ENCODE results near the gene METTL17.
"Not testable (repeated sequence)": the region's sequence is repeated elsewhere in the genome, so short reads cannot be mapped to it uniquely, and the experiment has no call there.

METTL17 gene, protein sequence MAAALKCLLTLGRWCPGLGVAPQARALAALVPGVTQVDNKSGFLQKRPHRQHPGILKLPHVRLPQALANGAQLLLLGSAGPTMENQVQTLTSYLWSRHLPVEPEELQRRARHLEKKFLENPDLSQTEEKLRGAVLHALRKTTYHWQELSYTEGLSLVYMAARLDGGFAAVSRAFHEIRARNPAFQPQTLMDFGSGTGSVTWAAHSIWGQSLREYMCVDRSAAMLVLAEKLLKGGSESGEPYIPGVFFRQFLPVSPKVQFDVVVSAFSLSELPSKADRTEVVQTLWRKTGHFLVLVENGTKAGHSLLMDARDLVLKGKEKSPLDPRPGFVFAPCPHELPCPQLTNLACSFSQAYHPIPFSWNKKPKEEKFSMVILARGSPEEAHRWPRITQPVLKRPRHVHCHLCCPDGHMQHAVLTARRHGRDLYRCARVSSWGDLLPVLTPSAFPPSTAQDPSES

DNA sequence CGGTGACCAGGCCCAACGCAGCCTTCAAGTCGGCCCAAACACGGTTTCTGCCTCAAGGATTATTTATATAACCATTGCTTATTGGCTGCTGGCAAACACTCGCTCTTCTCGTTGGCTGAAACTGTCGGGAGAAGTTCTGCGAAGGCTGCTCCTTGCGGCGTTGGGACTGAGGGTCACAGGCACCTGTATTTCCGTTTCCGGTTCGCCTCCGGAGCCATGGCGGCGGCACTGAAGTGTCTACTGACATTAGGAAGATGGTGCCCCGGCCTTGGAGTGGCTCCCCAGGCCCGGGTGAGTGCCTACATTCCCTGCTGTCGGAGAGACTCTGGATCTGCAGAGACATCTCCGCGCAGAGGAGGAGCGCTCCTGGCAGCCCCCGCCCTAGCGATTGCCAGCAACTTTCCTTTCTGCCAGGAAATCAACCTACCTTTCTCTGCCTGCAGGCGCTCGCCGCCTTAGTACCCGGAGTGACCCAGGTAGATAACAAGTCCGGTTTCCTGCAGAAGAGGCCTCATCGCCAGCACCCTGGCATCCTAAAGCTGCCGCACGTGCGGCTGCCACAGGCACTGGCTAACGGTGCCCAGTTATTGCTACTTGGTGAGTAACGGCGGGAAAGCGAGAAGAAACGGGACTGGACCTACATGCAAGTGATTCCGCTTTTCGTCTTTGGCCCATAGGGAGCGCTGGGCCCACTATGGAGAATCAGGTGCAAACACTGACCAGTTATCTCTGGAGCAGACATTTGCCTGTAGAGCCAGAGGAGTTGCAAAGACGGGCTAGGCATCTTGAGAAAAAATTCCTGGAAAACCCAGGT lies at the start of gene METTL17:
TSS of gene METTL17 (plus strand) at position 194 of the 814 bp plus-strand sequence. CDS start at position 217, 23 bp downstream.
- DNase-seq (ENCODE audit: low read depth) = peak; percentile 97

DNA sequence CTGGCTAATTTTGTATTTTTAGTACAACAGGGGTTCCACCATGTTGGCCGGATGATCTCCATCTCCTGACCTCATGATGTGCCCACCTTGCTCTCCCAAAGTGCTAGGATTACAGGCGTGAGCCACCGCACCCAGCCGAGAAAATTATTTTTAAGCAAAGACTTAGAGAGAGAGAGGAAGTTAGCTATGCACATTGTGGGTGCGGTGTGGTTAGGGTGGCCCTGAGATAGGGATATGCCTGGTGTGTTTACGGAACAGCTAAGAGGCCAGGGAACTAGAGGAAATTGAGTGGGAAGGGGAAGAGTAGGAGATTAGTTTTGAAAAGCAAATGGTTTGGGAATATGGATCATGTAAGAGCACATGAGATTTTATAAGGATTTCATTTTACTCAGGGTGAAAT lies 44.6 kb upstream of the METTL17 start:
- not testable (repeated sequence) for DNase-seq (ENCODE audit: low read depth)

DNA sequence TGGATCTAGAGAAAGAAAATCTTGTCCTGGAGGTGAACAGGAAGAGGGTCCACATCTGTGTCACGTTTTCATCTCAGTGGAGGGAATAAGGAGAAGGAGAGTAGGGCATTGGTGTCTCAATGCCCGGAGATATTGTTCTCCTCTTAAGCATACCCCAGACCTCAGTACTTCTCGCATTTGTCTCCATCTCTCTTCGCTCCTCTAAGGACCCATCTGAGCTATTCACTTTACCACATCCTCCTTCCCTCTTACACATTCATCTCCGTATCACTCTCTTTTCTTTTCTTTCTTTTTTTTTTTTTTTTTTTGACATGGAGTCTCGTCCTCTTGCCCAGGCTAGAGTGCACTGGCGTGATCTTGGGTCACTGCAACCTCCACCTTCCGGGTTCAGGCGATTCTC lies 43.1 kb upstream of the METTL17 start:
- DNase-seq (ENCODE audit: low read depth) = not testable (repeated sequence)

DNA sequence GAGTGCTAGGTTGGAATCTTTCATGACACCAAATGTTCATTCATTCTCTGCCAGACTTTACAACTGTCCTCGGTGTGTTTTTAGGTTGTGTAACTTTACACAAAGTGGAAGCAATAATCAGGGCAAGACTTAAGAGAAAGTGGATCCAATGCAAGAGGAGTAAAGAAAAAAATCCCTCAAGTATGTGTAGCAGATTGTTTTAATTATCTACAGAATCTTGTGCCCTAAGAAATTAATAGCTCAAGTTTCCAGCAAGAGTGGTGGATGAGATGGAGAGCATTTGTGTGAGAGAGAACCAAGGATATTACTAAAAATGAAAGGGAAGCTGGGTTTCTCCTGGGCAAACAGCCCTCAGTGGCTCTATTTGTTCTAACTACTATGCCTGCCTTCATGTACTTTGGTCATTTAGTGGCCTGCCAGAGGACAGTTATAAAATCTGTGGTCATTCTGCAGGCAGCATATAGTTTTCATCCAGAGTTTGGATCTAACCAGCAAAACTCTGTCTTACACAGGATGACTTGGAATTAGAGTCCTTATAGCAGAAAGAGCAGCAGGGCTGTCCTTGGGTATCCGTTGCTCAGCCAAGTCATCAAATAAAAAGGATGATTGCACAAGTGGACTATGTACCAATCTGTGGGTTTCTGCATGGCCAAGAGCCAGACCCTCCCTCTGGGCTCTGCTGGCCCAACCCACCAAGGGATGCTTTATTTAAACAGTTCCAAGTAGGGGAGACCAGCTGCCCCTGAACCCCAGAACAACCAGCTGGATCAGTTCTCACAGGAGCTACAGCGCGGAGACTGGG lies 34.8 kb upstream of the METTL17 start, which contains the start of gene RNASE2:
TSS of gene RNASE2 (plus strand) at position 752 of the 802 bp plus-strand sequence. CDS start 285 bp downstream, outside the sequence.
- DNase-seq (ENCODE audit: low read depth) = not testable (repeated sequence)

DNA sequence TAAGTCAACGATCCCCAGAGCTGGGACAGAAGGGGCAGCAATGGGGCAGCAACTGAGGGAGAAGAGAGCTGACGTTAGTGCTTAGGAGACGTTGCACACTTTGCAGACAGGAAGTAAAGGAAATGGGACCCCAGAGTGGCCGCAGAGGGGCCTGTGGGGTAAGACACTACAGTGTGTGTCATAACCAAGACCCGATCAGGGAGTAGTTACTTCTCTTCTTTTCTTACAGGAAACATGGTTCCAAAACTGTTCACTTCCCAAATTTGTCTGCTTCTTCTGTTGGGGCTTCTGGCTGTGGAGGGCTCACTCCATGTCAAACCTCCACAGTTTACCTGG lies 34.3 kb upstream of the METTL17 start:
- DNase-seq (ENCODE audit: low read depth) = not testable (repeated sequence)

DNA sequence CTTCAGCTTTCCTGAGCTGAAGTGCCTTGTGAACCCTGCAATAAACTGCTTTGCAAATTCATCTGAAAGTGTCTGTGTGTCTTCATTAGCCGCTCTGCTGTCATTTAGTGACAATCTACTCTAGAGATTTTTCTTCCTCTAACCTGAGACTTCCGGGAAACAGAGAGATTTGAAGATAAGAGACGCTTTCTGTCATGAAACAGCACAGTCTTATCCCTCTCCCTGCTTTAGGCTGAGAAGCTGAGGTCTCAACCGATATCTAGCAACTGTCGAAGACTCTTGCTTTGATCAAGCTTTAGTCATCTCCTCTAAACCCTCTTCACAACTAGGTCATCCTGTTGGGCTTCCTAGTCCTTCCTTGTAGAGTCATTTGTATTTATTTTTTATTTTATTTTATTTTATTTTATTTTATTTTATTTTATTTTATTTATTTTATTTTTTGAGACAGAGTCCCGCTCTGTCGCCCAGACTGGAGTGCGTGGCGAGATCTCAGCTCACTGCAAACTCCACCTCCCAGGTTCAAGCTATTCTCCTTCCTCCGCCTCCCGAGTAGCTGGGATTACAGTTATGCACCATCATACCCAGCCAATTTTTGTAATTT lies 33.3 kb upstream of the METTL17 start:
- no peak for DNase-seq (ENCODE audit: low read depth)

DNA sequence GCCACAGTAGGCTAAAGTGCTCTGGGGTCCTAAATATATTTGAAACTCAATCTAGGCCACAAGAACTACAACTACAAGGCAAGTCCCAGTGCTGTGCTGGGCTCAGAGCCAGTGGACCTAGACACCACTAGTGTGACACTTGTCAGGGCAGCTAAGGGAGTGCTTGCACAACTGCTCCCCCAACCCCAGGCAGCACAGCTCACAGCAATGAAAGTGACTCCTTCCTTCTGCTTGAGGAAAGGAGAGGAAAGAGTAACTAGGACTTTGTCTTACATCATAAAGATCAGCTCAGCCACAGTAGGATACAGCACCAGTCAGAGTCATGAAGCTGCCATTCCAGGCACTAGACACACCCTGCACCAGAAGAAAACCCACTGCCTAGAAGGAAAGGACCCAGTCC lies 30.8 kb upstream of the METTL17 start:
- not testable (repeated sequence) for DNase-seq (ENCODE audit: low read depth)

DNA sequence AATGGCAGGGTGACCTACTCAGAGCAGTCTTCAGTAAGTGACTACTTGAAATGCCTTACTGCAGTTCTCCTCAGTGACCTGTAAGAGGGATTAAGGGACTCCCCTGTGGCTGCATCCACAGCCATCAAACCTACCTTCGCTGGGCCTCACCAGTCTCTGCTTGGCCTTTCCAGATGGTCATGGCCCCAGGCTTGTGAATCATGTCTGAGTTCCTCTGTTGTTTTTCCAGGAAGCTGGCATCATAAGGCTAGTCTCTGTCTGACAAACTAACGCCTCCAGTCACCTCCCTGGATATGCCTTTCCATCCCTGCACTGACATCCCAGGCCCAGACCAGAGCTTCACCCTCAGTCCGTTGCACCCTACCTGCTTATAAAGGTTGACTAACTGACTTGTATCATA lies 20.4 kb upstream of the METTL17 start:
- DNase-seq (ENCODE audit: low read depth) = no peak

DNA sequence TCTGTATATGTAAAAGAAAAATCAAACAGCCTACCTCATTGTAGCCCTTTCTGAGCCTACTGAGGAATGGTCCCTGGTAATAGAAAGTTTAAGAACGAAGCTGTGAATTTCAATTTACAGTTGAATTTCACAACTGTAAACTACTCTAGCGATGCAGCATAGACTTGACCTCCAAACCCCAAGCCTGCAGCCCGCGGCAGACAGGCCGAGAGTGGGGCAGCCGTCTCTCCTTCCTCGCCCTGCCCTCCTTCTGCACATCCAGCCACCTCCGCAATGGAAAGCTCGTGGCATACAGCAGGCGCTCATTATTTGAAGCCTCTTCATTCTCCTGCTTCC lies 19.2 kb upstream of the METTL17 start:
- DNase-seq (ENCODE audit: low read depth) = no peak

DNA sequence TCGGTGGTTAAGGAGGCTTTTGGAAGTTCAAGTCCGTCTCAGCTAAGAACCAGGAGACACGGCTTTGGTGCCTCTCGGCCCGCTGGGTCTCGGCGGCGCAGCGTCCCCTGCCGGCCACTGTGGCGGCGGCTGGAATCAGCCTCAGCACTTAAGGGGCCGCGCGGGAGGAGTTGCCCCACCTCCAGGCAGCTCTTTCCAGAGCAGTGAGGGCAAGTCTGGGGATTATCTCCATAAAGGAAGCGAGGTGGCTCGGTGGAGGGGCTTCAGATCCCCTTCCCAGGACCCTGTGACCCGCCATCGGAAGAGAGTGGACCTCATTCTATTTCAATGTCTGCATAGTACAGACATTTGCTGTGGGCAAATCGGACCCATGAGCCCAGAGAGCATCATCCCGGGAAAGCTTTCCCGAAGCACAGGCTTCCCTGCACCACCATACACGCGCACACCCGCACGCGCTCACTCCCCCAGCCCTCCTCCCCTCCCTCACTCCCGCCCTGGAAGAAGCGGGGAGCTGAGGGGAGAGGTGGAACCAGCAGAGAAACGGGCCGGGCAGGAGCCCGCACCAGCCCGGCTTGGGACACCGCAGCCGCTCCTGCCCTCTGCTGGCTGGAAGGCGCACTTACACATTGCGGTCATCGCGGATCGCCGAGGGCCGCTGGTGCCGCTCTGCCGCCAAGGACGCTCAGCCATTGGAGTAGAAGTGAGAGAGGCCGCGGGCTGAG lies 18.6 kb upstream of the METTL17 start:
- peak; percentile 63 for DNase-seq (ENCODE audit: low read depth)

DNA sequence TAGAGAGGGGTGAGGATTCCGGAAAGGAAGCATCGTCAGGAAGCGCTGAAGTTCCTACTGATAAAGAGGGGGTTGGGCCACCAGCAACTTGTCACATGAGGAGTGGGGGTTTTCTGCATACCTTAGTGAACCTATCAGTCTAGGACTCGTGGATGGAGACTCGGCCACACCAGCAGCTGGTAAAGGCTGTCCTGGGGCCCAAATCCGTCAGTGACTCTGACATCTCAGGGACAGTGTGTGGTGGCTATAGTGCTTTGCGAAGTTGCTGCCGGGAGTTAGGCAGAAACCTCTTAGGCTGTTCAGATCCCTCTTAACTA lies 18.1 kb upstream of the METTL17 start:
- no peak for DNase-seq (ENCODE audit: low read depth)

DNA sequence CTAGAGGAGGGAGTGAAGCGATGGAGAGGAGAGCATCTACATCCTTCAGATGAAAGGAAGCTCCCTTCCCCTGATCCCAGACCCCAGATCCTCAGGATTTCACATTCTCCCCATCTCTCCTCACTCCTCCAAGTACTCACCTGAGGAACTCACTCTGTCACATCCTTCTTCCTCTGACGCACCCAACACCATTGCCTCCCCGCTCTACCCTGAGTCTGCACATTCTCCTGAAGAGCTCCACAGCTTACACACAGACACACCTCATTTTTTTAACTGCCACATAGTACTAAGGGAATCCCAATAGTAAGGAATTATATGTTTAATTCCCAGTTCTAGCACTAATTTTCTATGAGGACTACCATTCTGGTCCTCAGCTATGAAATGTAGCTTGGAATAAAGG lies 16.3 kb upstream of the METTL17 start:
- no peak for DNase-seq (ENCODE audit: low read depth)

DNA sequence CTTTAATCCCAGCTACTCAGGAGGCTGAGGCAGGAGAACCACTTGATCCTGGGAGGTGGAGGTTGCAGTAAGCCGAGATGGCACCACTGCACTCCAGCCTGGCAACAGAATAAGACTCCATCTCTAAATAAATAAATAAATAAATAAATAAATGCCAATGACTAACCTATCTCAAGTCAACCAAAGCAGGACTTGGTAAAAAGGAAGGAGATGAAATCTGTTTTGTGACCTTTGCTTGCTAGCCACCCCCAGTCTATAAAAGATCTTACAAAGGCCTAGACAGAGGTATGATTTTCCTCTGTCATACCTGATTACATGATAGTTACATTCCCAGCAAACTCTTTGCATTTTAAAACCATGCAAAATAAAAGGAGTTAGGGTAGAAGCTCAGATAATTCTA lies 13.5 kb upstream of the METTL17 start:
- DNase-seq (ENCODE audit: low read depth) = no peak

DNA sequence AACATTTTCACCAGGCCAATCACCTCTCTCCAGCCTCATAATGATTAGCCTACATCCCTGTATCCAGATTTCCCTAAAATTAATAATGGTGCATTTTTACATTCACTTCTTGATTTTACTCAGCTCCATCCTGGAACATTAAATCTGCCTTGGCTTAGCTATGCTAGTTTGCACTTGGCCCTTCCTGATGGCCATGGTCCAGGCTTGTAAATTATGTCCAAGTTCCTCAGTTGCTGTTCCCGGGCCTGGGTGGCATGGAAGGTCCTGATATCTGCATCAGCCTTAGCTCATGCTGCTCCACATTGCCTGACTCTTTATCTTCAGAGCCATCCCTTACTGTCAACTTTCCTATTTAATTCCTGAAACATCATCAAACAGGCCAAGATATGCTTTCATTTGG lies 11.1 kb upstream of the METTL17 start:
- no peak for DNase-seq (ENCODE audit: low read depth)

DNA sequence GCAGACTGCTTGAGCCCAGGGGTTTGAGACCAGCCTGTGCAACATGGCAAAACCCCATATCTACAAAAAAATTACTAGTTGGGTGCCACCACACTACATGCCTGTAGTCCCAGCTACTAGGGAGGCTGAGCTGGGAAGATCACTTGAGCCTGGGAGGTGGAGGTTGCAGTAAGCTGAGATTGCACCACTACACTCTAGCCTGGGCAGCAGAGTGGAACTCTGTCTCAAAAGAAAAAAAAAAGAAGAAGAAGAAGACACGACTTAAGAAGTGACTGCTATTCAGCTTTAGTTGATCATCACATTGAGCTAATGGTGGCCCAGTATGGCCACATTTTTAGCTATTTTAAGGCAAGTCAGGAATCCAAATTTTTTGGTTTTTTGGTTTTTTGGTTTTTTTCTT lies 8.9 kb upstream of the METTL17 start:
- DNase-seq (ENCODE audit: low read depth) = no peak

DNA sequence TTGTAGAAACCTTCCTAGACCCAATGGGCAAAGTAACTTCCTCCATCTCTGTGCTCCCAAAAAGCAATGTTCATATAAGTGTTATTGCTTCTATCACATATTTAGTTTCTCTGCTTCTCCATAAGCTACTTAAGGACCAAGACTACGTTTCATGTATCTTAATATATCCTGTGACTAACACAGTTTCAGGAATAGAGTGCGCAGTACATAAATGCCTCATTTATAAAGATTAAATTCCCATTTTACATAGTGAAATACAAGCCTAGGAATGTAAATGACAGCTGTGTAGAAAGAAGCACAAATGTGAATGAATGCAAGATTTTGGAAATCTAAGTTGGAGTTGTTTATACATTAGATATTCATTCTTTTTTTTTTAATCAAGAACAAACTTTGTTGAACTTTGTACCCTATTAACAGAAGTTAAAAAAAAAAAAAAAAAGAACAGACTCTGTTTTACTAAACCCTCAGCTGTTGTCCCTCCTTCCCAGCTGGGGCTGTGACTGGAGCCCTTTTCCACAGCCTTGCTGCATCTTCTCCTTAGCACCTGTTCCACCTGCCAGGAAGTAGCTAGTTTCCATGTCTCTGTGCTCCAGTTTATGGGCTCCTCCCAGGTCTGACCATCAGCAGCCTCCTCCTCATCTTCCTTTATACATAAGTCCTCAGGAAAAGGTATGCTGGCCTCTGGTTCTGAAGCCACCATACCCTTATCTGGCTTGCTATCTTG lies 7.0 kb upstream of the METTL17 start:
- DNase-seq (ENCODE audit: low read depth) = no peak

DNA sequence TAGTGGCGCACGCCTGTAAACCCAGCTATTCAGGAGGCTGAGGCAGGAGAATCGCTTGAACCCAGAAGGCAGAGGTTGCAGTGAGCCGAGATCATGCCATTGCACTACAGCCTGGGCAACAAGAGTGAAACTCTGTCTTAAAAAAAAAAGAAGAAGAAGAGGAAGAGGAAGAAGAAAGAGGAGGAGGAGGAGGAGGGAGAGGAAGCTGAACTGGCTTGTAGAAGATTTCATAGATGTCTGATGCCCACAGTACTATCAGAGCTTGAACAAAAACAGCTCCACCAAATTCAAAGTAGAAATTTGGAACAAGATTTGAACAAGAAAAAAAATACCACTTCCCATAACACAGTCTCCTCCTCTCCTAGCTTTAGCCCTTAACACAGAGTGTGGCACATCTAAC lies 4.1 kb upstream of the METTL17 start:
- DNase-seq (ENCODE audit: low read depth) = not testable (repeated sequence)

DNA sequence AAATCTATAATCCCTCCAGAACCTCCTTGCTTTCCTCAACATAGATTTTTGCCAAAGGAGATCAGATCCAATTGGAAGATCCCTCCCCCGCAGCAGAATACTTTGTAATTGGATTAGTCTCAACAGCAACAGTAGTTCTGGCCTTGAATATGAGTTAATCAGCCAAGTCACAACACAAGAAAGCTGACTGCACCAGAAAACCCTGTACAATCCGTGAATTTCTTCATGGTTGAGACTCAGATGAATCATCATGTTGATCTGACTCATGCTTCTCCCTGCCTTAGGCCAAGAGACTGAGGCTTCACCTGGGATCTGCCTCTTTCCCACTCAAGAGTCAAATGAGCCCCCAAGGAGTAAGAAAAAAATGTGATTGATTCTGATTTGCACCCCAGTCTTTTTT lies 3.0 kb upstream of the METTL17 start:
- peak; percentile 96 for DNase-seq (ENCODE audit: low read depth)

DNA sequence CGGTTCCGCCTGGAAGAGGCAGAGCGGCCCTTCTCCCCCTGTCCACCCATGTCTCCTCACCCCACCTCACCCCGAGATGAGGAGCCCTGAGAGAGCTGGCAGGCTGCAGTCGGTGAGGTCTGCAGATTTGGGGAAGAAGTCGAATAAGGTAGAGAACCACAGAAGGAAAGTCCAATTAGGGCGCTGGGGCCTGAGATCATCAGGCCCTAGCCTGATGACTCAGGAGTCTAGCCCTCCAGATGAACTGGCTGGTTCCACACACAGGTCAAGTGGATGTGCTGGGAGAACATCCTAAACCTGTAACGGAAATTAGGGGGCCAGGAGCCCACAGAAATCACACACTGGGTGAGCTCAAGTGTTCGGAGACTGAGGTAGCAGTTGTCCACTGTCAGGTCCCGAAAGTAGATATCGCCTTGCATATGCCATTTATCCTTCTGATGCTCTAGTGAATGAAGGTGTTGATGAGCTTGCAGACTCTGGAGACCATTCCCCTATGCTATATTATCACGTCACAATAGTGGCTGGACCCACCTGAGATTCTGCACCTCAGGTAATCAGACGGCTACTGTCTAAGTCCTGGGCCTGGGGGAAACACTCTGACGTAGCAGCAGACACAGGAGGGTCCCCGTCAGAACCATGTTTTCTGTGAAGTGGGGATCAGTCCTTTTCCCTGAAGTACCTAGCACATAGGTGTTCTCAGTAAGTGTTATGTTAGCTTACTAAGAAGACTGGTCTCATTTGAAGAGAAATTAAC lies 886 bp upstream of the METTL17 start:
- no peak for DNase-seq (ENCODE audit: low read depth)

DNA sequence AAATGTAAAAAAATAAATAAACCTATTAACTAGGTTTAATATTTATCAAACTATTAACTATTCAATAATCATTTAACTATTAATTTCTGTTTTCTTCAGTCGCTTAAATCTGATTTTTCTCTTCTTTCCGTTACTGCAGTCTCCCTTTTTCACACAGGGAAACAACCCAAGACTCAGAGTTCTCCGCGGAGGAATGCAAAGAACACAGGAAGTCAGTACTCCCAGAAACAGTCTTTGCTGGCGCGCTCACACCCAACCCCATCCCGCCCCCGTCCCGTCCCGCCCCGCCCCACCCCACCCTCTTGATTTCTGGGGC lies 351 bp upstream of the METTL17 start:
- DNase-seq (ENCODE audit: low read depth) = no peak
